CD4-positive, alpha-beta T cell treated with Interleukin-10 for 1 hour (primary cell): ENCODE data around the gene FUS.
"Not testable (repeated sequence)": the region's sequence is repeated elsewhere in the genome, so short reads cannot be mapped to it uniquely, and the experiment has no call there.

ENCODE experiments used
- DNase-seq: peaks from one replicate; pipeline ENCODE4 v3.0.0-alpha.2; 2020

The FUS gene

DNA sequence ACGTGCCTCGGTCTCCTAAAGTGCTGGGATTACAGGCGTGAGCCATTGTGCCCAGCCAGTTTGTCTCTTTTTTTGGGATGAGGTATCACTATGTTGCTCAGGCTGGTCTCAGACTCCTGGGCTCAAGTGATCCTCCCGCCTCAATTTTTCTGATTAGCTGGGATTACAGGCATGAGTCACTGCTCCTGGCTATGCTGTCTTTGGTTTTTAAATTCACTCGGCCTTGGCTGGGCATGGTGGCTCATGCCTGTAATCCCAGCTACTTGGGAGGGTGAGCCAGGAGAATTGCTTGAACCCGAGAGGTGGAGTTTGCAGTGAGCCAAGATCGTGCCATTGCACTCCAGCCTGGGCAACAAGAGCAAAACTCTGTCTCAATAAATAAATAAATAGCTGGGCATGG, 35.5 kb upstream of the FUS start:
- DNase-seq = not testable (repeated sequence)

DNA sequence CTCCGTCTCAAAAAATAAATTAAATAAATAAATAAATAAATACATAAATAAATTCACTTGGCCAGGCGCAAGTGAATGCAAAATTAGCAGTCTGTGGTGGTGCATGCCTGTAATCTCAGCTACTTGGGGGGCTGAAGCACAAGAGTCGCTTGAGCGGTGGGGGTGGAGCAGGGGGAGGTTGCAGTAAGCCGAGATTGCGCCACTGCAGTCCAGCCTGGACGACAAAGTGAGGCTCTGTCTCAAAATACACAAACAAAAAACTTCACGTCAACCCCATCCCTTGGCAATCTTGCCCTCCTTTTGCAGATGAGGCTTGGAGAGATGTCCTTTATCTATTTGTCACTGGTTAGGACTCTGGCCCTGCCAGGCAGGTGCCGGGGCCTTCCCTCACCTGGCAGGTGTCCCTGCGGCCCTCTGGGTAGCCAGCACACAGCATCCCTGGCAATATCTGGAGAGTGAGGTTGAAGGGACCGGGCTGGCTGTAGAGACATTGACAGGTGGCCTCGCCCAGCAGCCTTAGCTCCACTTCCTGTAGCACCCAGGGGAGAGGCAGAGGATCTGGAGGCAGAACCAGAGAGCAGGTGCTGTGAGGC, 34.4 kb upstream of the FUS start:
- DNase-seq = no peak

DNA sequence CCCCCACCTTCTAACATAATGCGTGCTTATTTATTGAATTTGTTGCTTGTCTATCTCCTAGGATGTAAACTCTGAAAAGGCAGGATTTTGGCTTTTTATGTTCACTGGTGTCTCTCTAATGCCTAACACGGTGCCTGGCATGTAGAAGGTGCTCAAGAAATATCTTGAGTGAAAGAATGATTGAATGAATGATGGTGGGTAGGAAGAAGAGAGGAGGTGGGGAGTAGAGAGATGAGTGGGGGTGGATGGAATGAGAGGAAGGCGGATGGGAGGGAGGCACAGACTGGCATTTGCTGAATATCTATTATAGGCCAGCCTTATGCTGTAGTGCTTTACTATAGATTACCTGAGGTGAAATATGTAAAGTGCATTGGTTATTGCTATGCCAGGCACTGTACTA, 32.4 kb upstream of the FUS start:
- no peak for DNase-seq

DNA sequence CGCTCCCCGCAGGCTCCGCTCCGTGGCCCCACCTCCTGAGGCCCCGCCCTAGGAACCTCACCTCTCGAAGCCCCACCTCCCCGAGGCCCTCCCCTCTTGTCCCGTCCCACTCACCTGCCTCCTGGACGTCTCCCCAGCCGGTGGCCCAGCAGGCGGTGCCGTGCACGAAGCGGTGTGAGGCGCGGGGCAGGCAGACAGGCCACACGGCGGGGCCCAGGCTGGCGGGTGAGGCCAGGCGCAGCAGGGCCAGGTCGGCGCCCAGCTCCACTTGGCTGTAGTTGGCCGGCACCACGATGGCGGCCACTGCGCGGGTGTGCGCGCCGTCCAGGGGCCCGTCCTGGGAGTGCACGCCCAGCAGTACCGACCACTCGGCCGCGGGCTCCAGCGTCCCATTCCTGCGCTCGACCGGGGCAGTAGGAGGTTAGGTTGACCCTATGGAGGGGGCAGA, 31.6 kb upstream of the FUS start:
- DNase-seq = no peak

DNA sequence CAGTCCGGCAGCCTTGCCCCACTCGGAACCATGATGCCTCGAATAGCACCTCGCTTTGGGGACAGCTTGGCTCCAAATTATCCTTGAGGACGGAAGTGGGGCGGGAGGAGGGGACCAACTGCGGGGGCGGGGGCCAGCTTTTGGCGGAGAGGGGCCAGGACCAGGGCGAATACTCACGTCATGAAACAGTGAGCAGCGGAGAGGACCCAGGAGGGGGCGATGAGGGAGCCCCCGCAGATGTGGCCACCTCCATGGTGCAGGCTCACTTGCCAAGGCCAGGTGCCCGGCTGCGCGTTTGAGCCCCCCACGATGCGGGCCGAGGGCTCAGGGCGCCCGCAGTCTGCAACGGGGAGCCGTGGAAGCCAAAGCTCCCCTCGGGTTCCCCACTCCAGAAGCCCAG, 31.0 kb upstream of the FUS start:
- DNase-seq = no peak

DNA sequence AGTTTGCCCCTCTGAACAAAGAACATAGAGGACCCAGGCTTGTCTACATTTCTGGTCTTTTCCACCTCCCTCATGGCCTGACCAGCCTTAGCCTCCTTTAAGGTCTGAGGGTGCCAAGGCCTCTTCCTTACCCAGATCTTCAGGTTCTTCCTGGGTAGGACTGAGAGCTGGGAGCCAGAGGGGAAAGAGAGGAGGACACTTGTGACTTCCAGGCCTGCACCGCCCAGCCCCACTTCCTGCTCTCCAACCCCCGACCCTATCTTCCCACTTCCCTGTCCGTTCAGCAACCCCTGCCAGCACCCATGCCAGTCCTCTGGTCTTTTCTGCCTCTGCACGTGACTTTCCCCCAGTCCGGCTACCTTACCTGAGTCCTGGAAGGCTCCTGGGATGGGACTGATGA, 30.6 kb upstream of the FUS start:
- no peak for DNase-seq

DNA sequence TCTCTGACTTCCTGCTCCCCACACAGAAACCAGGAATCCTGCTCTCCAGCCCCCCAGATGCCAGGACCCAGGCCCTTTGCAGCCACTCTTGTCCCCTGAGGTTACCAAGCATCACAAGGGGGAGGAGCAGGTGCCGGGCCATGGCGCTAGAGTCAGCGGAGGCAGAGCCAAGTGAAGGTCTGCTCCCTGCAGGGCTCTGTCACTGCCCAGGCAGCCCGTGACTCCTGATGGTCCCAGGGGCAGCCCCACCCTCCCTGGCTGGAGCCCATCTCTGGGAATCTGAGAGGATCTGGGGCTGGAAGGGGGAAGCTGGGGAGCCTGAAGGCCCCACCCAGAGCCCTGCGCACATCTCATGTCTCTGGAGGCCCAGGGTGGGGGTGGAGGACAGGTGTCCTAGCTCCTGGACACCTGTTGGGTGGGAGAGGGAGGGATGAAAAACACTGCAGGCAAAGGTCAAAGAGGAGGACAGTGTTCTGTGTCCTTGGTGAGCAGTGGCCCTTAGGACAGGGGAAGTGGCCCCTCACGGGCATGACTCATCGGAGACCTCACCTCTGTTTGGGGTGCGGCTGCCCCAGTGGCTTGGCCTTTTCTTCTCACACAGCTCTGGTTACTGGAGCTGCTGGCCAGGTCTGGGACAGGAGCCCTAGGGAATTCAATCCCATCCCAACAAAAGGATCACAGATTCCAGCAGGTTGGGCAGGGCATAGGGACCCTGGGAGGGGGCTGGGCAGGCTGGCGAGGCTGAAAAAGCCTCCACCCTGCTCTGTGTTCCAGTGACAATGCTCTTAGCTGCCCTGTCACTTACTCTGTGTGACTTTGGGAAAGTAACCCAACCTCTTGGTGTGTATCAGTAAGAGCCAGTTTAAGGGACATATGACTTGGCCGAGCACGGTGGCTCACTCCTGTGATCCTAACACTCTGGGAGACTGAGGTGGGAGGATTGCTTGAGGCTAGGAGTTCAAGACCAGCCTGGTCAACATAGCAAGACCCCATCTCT, 29.7 kb upstream of the FUS start, which contains the start of gene PRSS36:
Gene PRSS36, minus strand, starts transcription at position 173 of the 997 bp plus-strand sequence. Its CDS starts 31 bp downstream, at position 142.
- DNase-seq = no peak

DNA sequence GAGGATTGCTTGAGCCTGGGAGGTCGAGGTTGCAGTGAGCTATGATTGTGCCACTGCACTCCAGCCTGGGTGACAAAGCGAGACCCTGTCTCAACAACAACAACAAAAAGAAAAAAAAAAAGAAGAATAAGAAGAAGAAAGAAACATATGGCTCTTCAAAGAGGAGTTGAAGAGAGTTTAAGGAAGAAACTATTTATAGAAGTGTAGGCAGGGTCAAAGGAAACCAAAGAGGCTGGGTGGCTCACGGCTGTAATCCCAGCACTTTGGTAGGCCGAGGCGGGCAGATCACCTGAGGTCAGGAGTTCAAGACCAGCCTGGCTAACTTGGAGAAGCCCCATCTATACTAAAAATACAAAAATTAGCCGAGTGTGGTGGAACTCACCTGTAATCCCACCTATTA, 29.0 kb upstream of the FUS start:
- DNase-seq = not testable (repeated sequence)

DNA sequence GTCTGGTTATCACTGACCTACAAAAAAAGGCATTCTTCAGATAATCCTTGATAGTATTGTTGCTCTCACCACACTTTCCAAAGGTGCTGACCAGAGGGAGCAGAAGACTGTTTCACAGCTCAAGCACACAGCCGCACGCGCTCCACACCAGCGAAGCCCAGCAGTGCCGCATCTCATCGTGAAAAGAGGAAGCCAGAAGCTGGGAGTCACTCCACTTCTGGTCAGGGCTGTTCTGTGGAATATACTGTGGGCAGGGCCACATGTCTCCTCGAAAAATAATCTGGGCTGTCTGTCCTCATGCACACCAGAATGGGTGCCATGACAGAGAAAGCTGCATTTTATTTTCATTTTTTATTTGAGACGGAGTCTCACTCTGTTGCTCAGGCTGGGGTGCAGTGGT, 22.8 kb upstream of the FUS start:
- no peak for DNase-seq

DNA sequence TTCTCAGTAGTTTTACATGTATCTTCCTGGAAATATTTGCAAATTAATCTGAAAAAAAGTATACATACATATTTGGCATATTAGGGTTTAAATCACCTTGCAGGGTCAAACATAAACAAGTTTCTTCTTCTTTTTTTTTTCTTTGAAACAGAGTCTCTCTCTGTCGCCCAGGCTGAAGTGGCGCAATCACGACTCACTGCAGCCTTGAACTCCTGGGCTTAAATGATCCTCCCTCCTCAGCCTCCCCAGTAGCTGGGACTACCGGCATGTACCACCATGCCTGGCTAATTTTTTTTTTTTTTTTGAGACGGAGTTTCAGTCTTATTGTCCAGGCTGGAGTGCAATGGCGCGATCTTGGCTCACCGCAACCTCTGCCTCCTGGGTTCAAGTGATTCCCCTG, 12.6 kb upstream of the FUS start:
- no peak for DNase-seq

DNA sequence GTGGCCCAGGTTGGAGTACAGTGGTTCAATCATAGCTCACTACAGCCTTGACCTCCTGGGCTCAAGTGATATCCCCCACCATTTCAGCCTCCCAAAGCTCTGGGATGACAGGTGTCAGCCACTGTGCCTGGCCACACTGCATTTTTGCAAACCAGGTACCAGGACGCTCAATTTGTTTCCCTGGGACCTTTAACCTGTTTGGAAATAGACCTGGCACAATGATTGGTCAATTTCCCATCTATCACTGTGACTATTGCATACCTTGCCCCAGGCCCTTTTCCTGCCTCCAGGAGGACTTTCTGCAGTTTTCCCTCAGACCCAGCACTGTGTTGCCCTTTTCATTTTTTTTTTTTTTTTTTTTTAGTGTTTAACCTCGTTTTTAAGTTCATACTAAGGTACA, 11.1 kb upstream of the FUS start:
- DNase-seq = no peak

DNA sequence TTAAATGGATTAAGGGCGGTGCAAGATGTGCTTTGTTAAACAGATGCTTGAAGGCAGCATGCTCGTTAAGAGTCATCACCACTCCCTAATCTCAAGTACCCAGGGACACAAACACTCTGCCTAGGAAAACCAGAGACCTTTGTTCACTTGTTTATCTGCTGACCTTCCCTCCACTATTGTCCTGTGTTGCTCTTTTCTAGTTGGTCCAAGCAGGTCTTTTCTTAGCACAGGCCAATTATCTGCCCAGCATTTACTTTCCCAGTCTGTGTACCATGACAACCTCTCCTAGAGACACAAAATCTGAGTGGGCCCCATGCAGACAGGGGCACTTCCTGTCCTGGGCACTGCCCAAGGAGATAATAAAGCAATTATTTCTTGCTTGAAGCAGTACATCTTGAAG, 9.9 kb upstream of the FUS start:
- not testable (repeated sequence) for DNase-seq

DNA sequence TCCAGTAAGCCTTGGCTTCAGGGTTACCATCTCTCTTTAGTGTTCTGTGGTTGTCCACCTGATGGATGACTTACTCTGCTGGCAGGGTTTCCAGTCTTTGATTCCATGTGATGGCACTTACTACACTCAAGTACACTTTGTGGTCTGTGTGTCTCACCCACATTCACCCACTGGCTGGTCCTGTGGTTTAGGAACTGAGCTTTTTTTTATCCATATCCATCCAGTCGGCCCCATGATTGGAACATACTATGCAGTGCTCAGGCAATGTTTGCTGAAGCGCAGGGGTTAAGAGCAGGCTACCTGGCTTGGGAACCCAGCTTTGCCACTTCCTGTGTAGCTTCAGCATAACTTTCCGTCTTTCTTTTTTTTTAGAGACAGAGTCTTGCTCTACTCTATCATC, 2.8 kb upstream of the FUS start:
- DNase-seq = peak; percentile 59

DNA sequence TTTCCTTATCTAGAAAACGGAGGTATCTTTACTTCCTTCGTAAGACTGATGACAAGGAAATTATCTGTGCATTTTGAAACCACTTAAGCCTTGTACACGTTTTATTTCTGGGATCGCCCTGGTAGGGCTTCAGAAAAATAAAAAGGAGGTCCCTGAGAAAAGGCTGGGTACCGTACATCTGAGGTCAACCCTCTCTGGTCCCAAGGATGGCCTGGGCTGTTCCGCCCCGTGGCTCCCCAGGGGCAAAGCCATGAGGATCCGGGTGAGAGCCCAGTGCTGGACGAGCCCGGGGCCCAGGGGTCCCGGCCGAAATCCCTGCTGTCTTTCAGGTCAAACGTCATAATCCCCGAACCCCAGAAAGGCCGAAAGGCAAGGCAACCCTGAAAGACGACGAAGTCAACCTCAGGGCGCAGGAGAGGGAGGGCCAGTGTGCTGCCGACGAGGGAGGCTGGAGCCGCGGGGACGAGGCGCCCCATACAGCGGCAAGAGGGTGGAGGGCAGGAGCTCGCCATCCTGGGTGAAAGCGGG, 656 bp upstream of the FUS start:
- DNase-seq = no peak

DNA sequence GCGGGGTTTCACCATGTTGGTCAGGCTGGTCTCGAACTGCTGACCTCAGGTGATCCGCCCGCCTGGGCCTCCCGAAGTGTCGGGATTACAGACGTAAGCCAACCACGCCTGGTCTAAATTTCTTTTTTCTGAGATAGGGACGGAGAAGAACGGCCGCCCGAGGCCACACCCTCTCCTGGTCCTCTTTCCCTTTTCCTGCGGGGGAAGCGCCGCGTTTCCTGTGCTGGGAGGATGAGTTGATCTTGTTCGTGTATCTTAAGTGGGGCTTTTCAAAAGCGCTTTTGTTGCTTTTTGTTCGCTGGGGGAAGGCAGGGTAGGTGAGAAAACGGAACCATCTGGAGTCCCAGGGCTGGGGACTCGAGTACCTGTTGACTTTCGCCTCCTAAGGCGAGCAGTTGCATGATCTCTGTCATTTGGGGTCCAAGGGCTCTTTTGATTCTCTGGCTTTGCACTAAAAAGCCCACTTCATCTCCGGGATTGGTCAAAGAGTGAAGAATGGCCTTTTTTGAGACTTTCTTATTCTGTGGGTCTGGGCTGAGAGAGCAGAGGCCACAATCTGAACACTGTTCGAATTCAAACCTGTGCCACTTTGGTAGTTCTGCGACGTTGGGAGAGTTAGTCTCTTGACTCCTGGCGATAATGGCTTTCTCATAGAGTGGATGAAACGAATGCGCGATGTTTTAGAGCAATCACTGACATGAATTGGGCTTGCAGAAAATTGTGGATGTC, 1.3 kb downstream of the FUS start:
- DNase-seq = no peak

DNA sequence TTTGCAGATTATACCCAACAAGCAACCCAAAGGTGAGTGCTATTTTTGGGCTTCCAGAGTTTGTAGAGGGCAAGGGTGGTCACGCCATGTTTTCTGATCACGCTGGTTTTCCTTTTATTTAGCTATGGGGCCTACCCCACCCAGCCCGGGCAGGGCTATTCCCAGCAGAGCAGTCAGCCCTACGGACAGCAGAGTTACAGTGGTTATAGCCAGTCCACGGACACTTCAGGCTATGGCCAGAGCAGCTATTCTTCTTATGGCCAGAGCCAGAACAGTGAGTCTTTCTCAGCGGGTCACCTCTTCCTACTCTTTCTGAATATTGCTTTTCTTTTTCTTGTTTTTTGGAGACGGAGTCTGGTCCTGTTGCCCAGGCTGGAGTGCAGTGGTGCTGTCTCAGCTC, 2.5 kb downstream of the FUS start:
- DNase-seq = no peak

DNA sequence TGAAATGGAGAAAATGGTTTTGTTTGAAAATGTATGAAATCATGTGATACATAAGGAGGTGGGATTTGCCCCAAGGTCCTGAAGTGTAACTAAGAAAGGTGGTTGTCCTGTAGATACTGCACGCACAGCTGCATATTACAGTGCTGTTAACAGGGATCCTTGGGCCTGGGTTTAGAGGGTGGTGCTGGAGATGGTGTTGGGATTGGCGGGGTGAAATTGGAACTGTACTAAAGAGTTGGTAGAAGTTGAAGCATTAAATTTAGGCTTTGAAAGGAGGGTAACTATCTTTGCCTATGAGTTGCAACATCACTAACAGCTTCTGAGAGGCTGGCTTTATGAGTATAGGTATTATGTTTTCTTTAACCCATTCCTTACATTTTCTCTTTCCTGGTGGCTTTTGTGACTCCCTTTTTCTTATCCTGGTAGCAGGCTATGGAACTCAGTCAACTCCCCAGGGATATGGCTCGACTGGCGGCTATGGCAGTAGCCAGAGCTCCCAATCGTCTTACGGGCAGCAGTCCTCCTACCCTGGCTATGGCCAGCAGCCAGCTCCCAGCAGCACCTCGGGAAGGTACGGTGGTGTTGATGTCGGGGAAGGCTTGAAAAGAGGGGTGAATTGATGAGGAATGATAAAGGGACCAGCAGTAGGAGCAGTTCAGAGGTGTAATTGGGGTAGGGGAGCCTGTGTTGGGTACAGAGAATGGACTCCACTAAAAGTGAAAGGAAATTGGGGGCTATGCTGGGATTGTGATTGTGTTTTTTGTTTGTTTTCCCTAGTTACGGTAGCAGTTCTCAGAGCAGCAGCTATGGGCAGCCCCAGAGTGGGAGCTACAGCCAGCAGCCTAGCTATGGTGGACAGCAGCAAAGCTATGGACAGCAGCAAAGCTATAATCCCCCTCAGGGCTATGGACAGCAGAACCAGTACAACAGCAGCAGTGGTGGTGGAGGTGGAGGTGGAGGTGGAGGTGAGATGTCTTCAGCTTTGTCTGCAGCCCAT, 3.8 kb downstream of the FUS start:
- DNase-seq = no peak

DNA sequence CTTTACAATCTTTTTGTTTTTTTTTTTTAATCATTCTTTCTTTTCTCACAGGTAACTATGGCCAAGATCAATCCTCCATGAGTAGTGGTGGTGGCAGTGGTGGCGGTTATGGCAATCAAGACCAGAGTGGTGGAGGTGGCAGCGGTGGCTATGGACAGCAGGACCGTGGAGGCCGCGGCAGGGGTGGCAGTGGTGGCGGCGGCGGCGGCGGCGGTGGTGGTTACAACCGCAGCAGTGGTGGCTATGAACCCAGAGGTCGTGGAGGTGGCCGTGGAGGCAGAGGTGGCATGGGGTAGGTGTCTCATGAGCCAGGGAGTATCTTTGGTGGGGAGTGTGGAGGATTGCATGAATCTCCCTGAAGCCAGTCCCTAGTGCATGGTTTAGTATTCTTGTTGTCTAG, 4.9 kb downstream of the FUS start:
- DNase-seq = no peak

DNA sequence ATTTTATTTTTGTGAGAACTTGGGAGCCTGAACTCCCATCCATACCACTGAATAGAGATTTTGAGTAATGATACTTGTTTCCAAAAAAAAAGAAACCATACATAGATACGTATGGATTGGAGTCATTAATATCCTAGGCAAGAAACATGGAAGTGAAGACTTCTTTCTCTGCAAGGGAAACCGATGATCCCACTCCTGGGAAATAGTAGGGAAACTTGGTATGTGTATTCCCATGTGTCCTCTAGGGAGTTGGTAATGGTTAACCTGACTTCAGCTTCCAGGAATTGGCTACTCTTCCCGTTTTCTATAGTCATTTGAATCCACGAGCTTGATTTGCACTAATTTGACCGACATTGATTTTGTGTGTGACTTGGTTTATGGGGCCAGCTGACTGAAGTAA, 5.4 kb downstream of the FUS start:
- no peak for DNase-seq

DNA sequence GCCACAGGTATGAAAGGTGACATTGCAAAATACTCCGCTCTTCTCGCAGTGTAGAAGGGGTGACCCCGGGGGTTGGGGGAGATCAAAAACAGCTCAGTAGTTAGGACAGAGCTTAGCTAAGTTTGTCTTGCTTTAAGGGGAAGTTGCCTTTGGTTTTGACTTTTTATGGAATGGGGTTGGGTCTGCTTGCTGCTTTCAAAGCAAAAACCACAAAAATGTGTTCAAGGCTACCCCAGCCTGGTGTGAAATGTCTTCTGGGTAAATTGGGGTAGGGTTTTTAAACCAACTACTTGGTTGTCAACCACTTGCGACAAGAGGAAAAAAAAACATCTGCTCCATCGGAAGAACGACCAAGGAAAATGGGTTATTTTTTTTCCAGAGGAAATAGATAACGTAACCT, 6.2 kb downstream of the FUS start:
- no peak for DNase-seq

DNA sequence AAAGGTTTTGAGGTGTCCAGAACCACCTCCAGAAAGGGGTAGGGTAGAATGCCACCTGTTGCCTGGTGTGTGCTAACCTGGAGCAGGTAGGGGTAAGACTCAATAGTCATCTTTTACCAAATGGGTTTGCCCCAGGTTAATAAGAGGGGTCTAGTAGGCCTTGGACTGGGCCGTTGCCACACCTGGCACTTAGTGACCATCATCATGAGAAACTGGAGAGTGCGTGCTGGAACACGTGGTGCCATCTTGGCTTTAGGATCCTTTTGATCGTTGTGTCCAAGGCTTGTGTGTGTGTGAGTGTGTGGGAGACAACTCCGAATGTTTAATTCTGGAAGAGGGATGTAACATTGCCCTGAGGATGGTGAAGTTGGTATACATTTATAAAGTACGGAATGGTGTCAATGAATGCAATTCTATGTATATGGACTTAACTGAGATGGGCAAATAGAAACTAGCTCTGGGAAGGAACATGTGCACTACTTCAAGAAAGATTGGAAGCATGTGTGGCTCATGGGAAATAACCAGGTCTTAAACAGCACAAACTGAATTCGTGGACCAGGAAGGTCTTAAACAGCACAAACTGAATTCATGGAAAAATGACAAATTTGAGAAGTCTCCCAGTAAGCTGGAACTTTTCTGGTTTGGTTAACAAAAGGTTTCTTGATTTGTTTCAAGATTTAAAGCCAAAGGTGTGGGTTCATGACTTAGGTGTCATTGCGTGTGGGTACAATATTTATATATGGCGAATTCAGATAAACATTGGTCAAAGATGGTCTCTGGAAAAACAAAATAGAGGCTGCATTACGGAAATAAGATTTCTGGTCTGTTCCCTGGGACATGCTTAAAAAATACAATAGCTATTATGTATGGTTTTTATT, 7.2 kb downstream of the FUS start:
- DNase-seq = no peak
